Pancreas (tissue), 10 donors: Measurements from ENCODE around the gene SETD1A. TPM values are rescaled to one million over a fixed set of nuclear protein-coding genes. Genes with fewer than 3 reads are reported as not detected.

Experiments used
- ATAC-seq, 4 donors: fragments of 200-7000 bp; cut with Tn5 transposase; one replicate each; pipeline versions ENCODE4 v1.8.0 to v1.9.1; 2020; ENCODE audit warnings: mild to moderate bottlenecking in 4 of 4, moderate library complexity in 4 of 4
- DNase-seq, 6 donors: peaks; one replicate each; pipeline ENCODE4 v3.0.0-alpha.2; 2020
- FAIRE-seq: peaks from 2 replicates; lab custom pipeline; 2012; peaks lifted over from hg19 to GRCh38; lab: Jason Lieb, UNC
- H3K27ac ChIP-seq, 4 donors: fragments of 200-600 bp; sonication (generic); 1 replicate in 3 of 4; 2 replicates in 1 of 4; pipeline versions ENCODE4 v1.5.0 to v1.8.0; 2020
- H3K27me3 ChIP-seq, 4 donors: fragments of 200-600 bp; one replicate each; pipeline ENCODE4 v1.8.0; 2021
- H3K36me3 ChIP-seq, 3 donors: fragments of 200-600 bp; sonication (generic) in 1 of 3; one replicate each; pipeline versions ENCODE4 v1.5.0 to v1.8.0; 2020 to 2021
- H3K4me1 ChIP-seq, 3 donors: fragments of 200-600 bp; one replicate each; pipeline ENCODE4 v1.8.0; 2021
- H3K4me3 ChIP-seq, 4 donors: fragments of 200-600 bp; sonication (generic) in 2 of 4; one replicate each; pipeline versions ENCODE4 v1.5.0 to v1.8.0; 2020 to 2021
- H3K9me3 ChIP-seq, 4 donors: fragments of 200-600 bp; one replicate each; pipeline ENCODE4 v1.8.0; 2021
- CTCF ChIP-seq, 4 donors: fragments of 200-600 bp; sonication (generic) in 3 of 4; IDR thresholded peaks; one replicate each; pipeline versions ENCODE4 v1.5.0 to v1.8.0; 2021; ENCODE audit warnings: antibody characterized with exemption in 4 of 4
- WGBS, 2 donors: extraction: QIAGEN DNeasy Blood & Tissue Kit; methylation state at CpG; one replicate each; pipeline ENCODE4 v1.1.7; 2013; 5-methylcytosine and 5-hydroxymethylcytosine counted together
- intact Hi-C, 3 donors: fragments of 100-400 bp; cut with DNase I; formaldehyde crosslinking; loops; one replicate each; pipeline versions ENCODE4 v1.11.1 to v1.14.2; 2022
- polyA plus RNA-seq, 2 donors: library from polyadenylated mRNA; stranded (reverse); fragments of 200-250 nt; gene quantifications; one replicate each; pipeline ENCODE4 v1.2.3, GENCODE V29; 2013
- total RNA-seq, 6 donors: library from RNA; stranded (reverse); fragmentation: NEBNext Ultra II Directional in 4 of 6; extraction: Animal tissue kit (Norgen Biotek cat#: 25700) in 4 of 6; gene quantifications; one replicate each; pipeline versions ENCODE4 v1.2.1 to v1.2.4, GENCODE V29; 2021 to 2023
- donor health status: healthy with polysubstance abuse.
- donor health status: DM: no; HTN: no; CAD: no; lungs with moderate emphysema.
- donor health status: DM: no; HTN: no; CAD: no.
- donor health status: control.
- donor health status: control.
- donor health status: Bipolar disorder and iron deficiency.
- donor health status: DM: yes; HTN: yes; CAD: no.
- donor health status: DM: no; HTN: no; CAD: no.
- donor health status: DM: no; HTN: no; CAD: no.
- donor health status: DM: yes; HTN: yes; CAD: no.

Gene SETD1A
- total and polyA plus RNA-seq, 8 donors: 6.5 to 17.9 (median 8.5) TPM

DNA sequence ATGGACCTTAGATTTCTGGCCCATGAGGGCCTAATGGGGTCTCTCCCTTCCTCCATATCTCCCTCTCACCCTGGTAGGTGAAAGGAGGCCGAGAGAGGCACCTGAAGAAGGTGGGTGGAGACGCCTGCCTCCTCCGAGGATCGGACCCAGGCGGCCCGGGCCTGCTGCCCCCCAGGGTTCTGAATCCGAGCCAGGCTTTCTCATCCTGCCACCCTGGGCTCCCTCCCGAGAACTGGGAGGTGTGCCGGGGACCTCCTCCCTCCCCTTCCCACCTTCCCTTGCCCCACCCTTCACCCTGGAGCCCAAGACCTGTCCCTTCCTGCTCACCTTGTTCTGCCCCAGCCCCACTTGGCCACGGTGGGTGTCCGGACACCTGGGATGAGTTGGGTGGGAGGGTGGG is 29.2 kb upstream of the SETD1A start:
- Histone ChIP-seq H3K36me3 (no peaks in the 10 kb centered on the region), H3K27me3 (no peaks in the 10 kb centered on the region), H3K4me3 (no peak overlapping the region), H3K27ac (no peak overlapping the region), H3K4me1 (no peaks in the 10 kb centered on the region), H3K9me3 (no peaks in the 10 kb centered on the region)
- DNase-seq (peak in 3 of 6 donors; percentile 44 to 66 (median 50)), ATAC-seq (no peak), FAIRE-seq (no peak)
- WGBS, 2 donors: 92 to 98% methylated on average over 6 to 11 of the region's 11 CpGs
- no peak for TF ChIP-seq CTCF (IDR thresholded peaks at IDR 0.05)
- intact Hi-C loops: no loop called here

- DNase-seq (no peak), FAIRE-seq (no peak)
- H3K27ac ChIP-seq: no peak overlapping the region
These were observed 28.4 kb upstream of the SETD1A start for GRCh38 chr16:30929167-30929566.

DNA sequence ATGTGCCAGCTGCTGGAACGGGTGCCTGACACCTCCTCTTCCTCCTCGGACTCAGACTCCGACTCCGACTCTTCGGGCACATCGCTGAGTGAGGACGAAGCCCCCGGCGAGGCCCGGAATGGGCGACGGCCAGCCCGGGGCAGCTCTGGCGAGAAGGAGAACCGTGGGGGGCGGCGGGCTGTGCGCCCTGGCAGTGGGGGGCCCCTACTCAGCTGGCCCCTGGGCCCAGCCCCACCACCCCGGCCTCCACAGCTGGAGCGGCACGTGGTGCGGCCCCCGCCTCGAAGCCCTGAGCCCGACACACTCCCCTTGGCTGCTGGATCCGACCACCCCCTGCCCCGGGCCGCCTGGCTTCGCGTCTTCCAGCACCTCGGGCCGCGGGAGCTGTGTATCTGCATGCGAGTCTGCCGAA is 27.4 kb upstream of the SETD1A start:
- Histone ChIP-seq H3K9me3 (no peaks in the 10 kb centered on the region), H3K4me1 (no peaks in the 10 kb centered on the region), H3K4me3 (no peak overlapping the region), H3K27ac (no peak overlapping the region), H3K27me3 (no peaks in the 10 kb centered on the region), H3K36me3 (no peaks in the 10 kb centered on the region)
- FAIRE-seq: no peak
- 92 to 93% methylated on average over 35 of the region's 35 CpGs for WGBS, 2 donors
- DNase-seq: peak in 3 of 6 donors; percentile 18 to 80 (median 46)
- TF ChIP-seq CTCF (IDR thresholded peaks at IDR 0.05): no peak
- intact Hi-C loops: no loop called here
- ATAC-seq: no peak

More at GRCh38 chr16:30929167-30929566, 28.4 kb upstream of the SETD1A start:
- H3K9me3 ChIP-seq: no peaks in the 10 kb centered on the region
- ATAC-seq: no peak
- no peaks in the 10 kb centered on the region for H3K4me1 ChIP-seq
- no peaks in the 10 kb centered on the region for H3K36me3 ChIP-seq
- no peak overlapping the region for H3K4me3 ChIP-seq
- H3K27me3 ChIP-seq: no peaks in the 10 kb centered on the region
- intact Hi-C loops: no loop called here
- TF ChIP-seq CTCF (IDR thresholded peaks at IDR 0.05): no peak
- WGBS, 2 donors: 79 to 87% methylated on average over 7 of the region's 7 CpGs

DNA sequence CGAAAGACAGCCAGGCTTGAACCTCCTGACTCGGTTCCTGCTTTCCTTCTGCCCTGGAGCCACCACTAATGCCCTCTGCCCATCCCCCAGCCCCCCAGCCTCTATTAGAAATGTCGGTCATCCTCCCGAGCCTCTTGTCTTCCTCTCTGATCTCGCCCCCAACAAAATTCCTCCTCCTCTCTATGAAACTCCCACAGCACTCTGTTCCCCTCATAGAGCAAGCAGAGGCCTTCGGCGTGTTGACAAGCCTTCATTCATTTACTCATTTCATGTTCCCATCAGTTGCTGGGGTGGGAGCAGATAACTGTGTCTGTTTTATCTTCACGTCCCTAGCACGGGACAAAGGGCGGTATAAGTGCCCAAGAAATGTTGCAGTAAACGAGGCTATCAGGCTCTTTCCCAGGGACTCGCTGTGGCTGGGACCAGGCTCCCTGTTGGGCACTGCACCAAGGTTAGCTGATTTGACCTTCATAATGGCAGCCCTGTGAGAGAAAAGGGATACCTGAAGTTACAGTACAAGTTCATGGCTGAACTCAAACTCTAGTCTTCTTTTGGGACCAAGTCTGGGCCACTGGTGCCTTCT is 26.4 kb upstream of the SETD1A start:
- ATAC-seq: no peak
- Histone ChIP-seq H3K27ac (no peak overlapping the region), H3K36me3 (no peaks in the 10 kb centered on the region), H3K27me3 (no peaks in the 10 kb centered on the region), H3K4me3 (no peak overlapping the region), H3K9me3 (no peaks in the 10 kb centered on the region), H3K4me1 (no peaks in the 10 kb centered on the region)
- intact Hi-C loops: no loop called here
- 64 to 68% methylated on average over 12 of the region's 12 CpGs for WGBS, 2 donors
- no peak for TF ChIP-seq CTCF (IDR thresholded peaks at IDR 0.05)
- FAIRE-seq: no peak
- no peak for DNase-seq

DNA sequence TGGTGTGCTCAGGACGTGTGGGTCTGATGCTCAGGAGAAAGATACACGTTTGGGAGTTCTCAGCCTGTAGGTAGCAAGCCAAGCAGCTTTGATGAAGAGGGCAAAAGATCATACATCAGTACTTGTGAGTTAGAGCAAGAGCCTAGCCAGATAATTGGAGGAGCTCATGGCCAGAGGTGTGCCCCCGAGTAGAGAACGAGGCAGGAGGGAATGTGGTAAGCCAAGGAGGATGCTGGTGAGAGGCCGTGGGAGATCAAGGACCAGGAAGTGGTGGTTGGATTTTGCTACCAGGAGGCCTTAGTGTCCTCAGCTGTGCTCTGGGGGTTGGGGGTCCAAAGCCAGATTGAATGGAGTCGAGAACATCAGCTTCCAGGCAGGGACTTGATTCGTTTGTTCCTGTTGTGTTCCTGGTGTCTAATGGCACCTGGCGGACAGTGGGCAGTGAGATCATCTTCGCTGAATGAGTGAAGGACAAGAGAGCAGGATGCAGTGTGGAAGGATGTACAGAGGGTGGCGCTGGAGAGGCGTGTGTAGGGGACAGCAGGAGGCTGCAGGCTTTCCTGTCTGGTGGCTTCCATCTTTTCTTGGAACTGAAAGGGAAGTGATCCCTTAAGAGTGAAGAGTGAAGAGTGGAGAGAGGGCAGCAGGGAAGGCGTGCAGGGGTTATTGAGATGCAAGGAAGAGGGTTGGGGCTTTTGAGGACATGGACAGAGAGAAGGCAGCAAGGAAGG is 22.6 kb upstream of the SETD1A start:
- Histone ChIP-seq H3K27me3 (no peaks in the 10 kb centered on the region), H3K36me3 (no peaks in the 10 kb centered on the region), H3K4me3 (no peak overlapping the region), H3K9me3 (no peaks in the 10 kb centered on the region), H3K27ac (no peak overlapping the region), H3K4me1 (no peaks in the 10 kb centered on the region)
- WGBS, 2 donors: 54 to 58% methylated on average over 12 of the region's 12 CpGs
- DNase-seq: peak in 1 of 6 donors; percentile 42
- FAIRE-seq: no peak
- ATAC-seq: peak in 3 of 4 donors; percentile 67 to 78 (median 68)
- peak in 2 of 4 donors; percentile 20 to 21 for TF ChIP-seq CTCF (IDR thresholded peaks at IDR 0.05)
- intact Hi-C loops: no loop called here
